Loucy (cell line): ENCODE measurements around the gene THADA.

ENCODE experiments used
- CTCF ChIP-seq: fragments of 200-600 bp; sonication (generic); conservative IDR thresholded peaks from 2 replicates; pipeline ENCODE4 v1.5.1; 2014; ENCODE audit warnings: mild to moderate bottlenecking, antibody characterized with exemption, low read length
- EZH2phosphoT487 ChIP-seq: fragments of 200-600 bp; IDR thresholded peaks from 2 replicates; pipeline ENCODE4 v1.6.1; 2018; ENCODE audit warnings: antibody characterized with exemption, mild to moderate bottlenecking, moderate library complexity, borderline replicate concordance

GRCh38 chr2:43393918-43394317 is 201.9 kb downstream of the THADA start:
- TF ChIP-seq CTCF (no peak), EZH2phosphoT487 (no peak)
